Upper lobe of left lung (tissue), 4 donors: ENCODE measurements around the gene ITGB3BP.

Source experiments
- EP300 ChIP-seq, 4 donors: sonication (generic); formaldehyde crosslinking; IDR thresholded peaks; one replicate each; pipeline ENCODE4 v1.5.1; 2017; ENCODE audit warnings: antibody characterized with exemption in 4 of 4, control low read depth in 2 of 4
- POLR2A ChIP-seq, 4 donors: fragments of 450-650 bp; IDR thresholded peaks; one replicate each; pipeline ENCODE4 v1.5.1; 2016 to 2017; ENCODE audit warnings: antibody characterized with exemption in 4 of 4, mild to moderate bottlenecking in 2 of 4
- POLR2AphosphoS5 ChIP-seq, 2 donors: sonication (generic); formaldehyde crosslinking; IDR thresholded peaks; one replicate each; pipeline ENCODE4 v1.5.1; 2017; ENCODE audit warnings: antibody characterized with exemption in 2 of 2
- TF ChIP-seq, protein P1 (sequence below), 6 experiments: fragments of 450-650 bp in 4 of 6; fragments of 200-600 bp in 2 of 6; sonication (generic) in 2 of 6; IDR thresholded peaks; one replicate each; pipeline ENCODE4 v1.5.1; 2016 to 2019; ENCODE audit warnings: antibody characterized with exemption in 6 of 6

DNA sequence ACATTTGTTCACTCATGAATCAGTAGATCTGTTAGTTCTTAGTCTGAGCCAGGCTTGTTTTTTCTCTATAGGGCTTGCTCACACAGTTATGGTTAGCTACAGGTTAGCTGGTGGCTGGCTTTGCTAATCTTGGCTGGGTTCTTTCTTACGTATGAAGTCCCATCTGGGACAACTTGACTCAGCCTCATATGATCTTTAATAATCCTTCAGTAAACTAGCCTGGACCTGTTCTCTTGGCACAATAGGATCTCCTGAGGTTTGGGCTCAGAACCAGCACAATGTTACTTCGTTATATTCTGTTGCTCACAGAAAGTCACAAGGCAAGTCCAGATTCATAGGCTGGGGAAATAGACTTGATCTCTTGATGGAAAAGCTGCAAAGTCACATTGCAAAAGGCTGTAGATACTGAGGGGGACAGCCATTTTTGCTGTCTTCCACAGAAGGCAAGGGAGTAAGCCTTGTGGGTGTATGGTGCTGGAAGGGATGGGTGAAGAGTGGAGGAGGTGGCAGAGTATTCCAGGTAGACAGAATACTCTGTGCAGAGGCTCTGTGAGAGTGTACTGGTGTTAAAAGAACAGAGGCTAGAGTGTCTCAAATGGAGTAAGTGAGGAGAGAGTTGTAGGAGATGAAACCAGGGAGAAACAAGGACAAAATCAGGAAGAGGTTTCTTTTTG, 24.7 kb upstream of the ITGB3BP start:
- TF ChIP-seq POLR2A (IDR thresholded peaks at IDR 0.05) = no peak
- TF ChIP-seq, protein P1, sequence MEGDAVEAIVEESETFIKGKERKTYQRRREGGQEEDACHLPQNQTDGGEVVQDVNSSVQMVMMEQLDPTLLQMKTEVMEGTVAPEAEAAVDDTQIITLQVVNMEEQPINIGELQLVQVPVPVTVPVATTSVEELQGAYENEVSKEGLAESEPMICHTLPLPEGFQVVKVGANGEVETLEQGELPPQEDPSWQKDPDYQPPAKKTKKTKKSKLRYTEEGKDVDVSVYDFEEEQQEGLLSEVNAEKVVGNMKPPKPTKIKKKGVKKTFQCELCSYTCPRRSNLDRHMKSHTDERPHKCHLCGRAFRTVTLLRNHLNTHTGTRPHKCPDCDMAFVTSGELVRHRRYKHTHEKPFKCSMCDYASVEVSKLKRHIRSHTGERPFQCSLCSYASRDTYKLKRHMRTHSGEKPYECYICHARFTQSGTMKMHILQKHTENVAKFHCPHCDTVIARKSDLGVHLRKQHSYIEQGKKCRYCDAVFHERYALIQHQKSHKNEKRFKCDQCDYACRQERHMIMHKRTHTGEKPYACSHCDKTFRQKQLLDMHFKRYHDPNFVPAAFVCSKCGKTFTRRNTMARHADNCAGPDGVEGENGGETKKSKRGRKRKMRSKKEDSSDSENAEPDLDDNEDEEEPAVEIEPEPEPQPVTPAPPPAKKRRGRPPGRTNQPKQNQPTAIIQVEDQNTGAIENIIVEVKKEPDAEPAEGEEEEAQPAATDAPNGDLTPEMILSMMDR (IDR thresholded peaks at IDR 0.05) = no peak
- no peak for TF ChIP-seq EP300 (IDR thresholded peaks at IDR 0.05)
- no peak for TF ChIP-seq POLR2AphosphoS5 (IDR thresholded peaks at IDR 0.05)
